Measurements from ENCODE around the gene GAD1.

GAD1 gene

DNA sequence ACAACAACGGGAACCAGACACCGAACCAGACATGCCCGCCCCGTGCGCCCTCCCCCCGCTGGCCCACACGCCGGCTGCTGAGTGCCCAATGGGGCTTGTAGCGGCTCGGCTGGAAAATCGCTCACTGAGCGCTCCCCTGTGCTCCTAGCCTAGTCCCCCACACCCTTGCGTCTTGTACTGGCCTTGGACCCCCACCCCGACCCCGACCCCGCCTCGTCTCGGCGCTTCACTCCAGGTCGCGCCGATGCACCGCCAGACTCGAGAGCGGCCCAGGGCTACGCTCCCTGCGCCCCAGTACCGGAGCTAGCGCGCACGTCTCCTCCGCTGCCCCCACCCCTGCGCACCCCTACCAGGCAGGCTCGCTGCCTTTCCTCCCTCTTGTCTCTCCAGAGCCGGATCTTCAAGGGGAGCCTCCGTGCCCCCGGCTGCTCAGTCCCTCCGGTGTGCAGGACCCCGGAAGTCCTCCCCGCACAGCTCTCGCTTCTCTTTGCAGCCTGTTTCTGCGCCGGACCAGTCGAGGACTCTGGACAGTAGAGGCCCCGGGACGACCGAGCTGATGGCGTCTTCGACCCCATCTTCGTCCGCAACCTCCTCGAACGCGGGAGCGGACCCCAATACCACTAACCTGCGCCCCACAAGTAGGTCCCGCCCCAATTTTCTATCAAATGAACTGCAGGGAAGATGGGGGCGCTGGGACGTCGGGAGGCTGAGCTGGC lies 1.5 kb downstream of the GAD1 start:
- no peak for DNase-seq

DNA sequence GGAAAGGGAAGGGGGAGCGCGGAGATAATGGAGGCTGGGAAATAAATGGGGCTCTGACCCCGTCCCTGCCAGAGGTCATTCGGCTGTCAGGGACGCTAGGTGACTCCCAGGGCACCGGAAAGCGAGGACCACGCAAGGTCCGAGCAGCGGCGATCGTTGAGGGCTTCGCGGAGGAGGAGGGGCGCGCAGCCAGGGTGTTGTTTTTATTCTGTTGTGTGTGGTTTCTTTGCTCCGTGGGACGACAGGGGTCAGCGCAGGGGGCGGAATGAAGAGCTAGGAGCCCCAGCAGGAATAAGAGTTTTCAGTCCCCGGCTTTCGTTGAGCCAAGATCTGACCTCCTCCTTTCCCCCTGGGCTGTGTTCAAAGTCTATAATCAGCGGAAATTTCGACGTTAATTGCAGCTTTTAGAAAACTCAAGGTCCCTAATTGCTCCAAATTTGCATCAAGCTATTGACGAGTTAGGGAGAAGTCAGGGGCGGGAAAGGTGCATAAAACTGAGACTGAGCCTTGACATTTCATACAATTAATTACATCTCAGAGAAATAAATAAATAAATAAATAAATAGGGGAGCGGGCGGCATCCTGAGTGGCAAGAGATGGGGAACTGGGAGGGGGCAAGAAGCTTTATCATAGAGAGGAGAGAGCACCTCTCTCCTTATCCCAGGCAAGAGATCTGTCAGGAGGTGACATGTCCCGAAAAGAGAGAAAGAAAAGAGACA lies 2.2 kb downstream of the GAD1 start:
- no peak for DNase-seq

DNA sequence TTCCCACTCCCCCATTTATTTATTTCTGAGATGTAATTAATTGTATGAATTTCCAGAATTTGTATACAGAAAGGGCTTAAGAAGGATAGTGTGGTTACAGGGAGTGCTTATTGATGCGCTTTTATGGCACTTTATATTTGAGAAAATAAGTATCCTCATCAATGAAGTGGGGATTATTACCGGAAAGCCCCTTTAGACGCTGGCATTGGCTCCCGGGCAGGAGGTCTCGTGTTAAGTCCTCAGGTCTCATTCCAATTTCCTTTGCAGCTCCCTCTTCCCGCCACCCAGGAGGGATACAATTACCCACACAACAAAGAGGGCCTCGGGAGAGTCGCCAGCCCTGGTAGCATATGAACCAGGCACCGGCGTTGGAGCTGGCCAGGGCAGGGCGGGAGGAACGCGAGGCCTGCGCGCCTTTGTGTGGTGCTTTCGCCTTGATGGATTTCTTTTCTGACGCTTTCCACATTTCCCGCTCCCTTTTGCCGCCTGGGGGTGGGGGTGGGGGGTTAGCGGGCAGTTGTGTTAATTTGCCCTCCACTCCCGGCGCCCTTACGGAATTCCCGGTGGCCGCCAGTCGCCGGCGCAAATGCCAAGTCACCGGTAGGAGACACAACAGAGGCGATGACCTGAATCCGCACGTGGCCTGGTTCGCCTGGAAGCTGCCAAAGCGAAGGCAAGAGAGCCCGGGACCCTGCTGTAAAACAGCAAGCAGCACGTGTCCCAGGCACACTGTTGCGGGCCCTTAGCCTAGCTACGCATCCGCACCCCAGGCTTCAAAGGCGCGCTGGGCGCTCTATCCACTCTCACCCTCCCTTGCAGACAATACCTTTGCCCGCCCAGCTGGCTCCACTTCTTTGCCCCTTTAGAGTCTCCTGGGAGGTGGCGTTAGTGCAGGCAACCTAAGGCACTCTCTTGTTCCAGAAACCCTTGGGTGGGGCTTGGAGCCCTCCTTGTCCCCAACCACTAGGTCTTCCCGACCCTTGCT lies 3.3 kb downstream of the GAD1 start:
- no peak for DNase-seq

DNA sequence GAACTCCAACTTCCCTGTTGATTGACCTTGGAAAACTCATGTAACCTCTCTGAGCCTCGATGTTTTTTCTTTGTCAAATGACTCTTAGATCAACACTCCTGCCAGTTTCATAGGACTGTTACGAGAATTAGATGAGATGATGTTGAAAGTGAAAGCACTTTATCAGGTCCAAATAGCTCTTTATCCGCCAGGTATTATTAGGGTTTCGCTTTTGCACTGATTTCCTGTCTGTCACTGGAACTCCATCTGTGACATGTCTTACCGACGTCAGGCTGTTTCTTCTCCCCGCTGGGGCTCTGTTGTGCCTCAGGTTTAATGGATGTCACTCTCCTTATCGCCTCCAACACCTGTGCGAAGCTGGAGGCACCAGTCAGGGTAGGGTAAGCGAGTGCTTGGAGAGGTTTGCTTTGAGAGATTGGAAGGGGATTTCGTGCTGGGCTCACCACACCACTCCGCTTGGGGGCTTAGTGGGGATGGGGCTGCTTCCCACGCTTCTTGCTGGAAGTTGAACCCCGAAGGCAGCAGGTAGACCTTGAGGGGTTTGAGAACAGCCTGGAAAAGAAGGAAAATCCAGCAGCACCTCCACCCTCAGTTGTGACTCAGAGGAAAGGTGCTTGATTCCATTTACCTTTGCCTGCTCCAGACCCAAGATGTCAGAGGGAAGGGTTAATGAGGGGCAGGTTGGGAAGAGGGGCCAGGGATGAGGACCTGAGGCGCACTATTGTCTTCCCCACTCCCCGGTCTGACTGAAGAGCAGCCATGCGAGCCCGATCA lies 4.3 kb downstream of the GAD1 start:
- no peak for DNase-seq

DNA sequence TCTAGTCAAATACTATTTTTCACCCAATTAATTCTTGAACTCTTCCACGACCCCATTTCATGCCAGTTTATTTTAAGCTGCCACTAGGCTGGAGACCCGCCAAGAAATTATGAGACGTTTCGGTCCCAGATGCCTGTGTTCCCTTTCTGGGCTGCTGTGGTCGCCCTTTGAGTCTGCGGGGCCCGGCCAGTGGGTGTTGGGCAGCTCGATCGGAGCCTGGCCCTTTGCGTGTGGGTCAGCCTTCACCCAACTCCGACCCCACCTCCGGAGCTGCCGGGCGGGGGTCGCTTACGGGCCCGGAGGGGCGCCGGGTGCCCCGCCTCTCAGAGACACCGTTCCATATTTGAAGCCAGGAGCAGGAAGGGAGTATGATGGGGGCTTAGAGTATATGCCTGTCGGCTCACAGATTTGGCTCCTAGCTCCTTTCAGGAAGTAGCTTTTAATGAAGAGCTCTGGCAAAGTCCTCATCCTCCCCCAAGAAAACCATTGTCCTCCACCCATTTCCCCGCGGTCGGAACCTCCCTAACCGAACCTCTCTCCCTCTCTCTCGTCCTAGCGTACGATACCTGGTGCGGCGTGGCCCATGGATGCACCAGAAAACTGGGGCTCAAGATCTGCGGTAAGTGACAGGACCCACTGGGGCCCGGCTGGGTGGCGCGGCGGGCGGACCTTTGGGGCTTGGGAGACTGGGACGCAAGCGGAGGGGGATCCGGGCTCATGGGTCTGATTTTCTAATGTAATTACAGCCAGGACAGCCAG lies 5.0 kb downstream of the GAD1 start:
- DNase-seq = no peak

DNA sequence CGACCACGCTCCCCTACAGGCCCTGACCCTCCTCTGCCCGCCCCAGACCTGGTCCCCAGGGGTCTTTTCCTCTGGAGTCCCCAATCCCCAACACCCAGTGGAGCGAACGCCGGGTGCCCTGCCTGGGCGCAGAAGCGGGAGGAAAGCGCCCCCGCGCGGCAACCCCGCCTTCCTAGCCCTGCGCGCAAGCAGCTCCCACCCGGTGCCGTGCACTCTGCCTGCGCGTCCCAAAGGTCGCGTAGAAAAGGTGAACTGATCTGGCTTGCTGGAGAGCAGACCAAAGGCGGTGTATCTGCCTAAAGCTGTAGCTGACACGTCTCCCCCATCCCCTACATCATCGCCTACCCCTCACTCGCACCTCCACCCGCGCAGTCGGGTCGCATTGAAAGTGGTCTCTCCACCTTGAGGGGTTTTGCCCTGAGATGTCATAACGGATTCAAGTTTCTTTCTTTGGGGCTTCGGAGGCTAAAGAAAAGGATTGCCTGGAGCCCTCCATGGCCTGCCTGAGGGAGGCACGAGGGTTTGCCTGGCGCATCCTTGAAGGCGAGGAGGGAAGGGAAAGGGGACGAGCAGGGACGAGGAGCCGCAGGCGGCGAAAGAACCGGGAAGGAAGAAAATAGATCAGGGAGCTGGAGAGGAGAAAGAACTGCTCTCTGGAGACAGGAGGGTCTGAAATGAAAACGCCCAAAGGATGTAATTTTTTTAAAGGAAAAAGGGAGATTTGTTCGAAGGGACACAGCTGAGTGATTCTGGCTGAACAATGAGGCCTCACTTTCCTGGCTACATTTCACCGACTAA lies 5.8 kb downstream of the GAD1 start:
- no peak for DNase-seq

DNA sequence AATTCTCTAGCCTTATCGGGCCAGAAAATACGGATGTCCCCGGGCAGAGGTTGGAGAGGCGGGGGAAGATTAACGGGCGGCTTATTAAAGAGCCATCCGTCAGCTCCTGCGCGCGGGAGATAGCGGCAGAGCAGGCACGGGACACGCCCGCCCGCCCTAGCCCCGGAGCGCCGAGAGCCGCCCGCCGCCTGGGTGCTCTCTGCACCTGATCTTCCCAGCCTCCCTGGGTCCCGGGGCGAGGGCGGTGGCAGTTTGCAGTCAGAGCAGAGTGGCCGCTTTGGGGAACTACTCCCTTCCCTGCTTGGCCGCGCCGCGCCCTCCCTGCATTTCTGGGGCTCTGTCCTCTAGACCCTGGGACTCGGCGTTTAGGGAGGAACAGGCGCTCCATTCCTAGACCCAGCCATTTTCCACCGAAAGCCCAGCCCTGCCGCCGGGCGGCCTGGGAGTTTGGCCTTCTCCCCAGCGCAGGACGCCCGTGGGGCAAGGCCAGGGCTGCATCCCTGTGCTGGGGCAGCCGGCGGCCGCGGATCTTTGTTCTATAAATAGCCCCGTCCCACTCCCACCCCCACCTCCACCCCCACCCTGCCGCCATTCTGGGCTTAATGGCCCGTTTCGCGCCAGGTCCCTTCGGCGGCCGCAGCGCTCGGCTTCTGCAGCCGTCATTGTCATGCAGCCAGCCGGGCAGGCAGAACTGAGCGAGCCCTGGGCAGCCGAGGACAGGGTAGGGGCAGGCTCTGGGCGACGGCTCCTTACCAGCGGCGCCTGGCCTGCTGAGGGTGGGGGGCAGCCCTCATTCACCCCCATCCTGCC lies 6.6 kb downstream of the GAD1 start:
- DNase-seq = peak; percentile 90

DNA sequence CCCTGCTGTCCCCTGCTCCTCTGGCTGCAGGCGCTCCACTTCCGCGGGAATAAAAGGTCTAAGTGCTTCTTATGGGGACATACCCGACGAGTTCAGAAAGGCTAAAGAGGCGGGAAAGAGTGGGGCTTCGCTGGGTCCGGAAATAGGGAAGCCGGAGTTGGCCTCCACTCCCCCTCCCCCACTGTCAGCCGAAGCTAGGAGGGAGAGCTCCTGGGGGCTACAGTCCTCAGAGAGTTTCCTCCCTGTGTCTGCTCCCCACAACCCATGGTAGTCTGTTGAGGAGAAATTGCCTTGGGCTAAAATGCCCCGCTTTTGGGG lies 7.2 kb downstream of the GAD1 start:
- DNase-seq = no peak

DNA sequence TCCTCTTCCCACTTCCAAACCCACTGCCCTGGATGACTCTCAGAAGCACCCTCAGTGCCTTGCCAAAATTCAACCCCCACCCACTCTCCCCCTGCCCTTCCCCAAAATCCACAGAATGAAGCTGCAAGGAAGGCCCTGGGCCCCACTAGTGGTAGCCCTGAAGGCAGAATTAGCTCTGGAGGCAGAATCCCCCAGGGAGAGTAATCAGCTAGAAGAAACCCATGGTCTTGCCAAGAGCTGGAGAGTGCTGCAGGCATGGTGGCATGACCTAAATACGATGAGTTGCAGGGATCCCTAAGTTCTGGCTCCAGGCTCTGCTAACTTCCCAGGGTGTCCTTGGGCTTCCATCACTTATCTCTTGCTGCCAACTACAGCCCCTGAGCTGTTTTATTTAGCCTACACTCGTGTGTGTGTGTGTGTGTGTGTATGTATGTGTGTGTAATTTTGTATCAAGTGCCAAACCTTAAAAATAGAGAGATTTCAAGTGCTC lies 7.9 kb downstream of the GAD1 start:
- DNase-seq = no peak

DNA sequence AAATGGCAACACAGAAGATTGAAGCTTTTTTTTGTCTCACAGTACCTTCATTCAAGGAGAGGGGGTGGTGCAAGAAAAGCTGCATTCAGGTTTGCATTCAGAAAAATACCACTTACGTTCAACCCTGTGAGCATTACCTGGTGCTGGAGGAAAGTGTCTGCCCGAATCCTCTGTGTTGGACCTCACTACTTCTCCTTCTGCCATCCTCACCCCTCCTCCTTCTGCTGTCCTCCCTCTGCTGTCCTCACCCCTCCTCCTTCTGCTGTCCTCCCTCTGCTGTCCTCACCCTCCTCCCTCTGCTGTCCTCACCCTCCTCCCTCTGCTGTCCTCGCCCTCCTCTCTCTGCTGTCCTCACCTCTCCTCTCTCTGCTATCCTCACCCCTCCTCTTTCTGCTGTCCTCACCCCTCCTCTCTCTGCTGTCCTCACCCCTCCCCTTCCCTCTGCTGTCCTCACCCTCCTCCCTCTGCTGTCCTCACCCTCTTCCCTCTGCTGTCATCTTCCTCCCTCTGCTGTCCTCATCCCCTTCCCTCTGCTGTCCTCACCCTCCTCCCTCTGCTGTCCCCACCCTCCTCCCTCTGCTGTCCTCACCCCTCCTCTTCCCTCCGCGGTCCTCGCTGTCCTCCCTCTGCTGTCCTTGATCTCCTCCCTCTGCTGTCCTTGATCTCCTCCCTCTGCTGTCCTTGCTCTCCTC lies 11.3 kb downstream of the GAD1 start:
- no peak for DNase-seq

DNA sequence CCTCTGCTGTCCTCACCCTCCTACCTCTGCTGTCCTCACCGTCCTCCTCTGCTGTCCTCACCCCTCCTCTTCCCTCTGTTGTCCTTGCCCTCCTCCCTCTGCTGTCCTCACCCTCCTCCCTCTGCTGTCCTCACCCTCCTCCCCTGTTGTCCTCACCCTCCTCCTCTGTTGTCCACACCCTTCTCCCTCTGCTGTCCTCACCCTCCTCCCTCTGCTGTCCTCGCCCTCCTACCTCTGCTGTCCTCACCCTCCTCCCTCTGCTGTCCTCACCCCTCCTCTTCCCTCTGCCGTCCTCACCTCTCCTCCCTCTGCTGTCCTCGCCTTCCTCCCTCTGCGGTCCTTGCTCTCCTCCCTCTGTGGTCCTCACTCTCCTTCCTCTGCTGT lies 11.8 kb downstream of the GAD1 start:
- DNase-seq = no peak

DNA sequence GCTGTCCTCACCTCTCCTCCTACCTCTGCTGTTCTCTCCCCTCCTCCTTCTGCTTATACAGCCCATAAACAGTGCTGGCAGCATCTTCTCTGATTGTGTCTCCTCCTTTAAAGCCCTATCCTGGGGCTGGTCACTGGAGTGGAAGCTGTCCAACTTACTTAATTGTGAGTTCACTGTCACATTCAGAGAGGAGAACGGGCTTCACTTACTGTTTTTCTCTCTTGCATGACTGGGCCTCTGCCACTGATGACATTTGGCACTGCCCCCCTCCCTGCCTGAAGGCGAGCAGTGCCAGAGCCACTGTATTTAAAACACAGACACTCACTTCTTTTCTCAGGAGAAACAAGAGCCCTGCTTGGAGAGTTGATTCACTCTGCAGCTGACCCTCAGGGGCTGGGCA lies 12.3 kb downstream of the GAD1 start:
- DNase-seq = no peak

DNA sequence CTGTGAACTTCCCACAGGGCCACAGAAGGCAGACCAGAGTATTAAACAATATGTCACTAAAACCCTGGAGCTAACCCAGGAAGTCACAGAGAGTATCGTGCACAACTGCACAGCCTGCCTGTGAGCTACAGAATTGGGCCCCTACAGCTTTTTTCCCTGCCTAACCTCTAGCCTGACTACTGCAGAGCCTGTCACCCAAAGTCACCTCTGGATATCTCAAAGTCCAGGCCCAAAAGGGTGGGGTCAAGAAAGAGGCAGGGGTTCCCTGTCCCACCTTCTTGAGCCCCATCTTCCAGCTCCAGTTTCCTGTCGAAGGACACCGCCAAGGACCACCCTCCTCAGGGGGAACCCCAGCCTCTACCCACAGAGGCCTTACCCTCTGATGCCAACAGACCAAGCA lies 13.5 kb downstream of the GAD1 start:
- no peak for DNase-seq

DNA sequence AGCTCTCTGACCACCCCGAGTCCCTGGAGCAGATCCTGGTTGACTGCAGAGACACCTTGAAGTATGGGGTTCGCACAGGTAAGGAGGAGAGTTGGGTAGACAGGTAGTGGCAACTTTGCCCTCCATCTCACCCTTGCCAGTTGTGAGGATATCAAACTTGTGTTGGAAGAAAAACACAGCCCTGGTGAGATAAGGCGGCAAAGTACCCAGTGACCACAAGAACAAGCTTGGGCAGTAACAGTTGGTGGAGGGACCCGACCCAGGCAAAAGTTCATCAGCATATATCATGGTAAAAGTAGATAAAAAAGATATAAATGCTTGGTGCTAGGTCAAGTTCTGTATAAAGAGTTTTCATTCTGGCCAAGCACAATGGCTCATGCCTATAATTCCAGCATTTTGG lies 14.4 kb downstream of the GAD1 start:
- DNase-seq = no peak

DNA sequence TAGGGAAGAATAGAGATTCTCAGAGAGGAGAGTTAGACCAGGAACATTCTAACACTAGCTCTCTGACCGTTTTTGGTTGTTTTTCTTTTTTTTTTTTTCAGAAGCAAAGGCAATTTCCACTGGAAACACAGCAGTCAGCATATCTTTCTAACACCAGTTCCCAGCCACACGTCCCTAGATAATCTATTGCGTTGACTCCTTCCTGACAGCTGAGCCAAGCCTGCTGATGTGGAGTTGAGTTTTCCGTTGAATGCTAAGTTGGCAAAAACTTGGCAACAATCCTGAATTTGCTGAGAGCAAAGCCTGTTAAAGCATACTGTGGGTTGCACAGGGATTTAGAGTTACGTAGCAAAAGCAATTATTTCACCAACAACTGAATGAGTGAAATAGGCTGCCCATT lies 19.3 kb downstream of the GAD1 start:
- no peak for DNase-seq

DNA sequence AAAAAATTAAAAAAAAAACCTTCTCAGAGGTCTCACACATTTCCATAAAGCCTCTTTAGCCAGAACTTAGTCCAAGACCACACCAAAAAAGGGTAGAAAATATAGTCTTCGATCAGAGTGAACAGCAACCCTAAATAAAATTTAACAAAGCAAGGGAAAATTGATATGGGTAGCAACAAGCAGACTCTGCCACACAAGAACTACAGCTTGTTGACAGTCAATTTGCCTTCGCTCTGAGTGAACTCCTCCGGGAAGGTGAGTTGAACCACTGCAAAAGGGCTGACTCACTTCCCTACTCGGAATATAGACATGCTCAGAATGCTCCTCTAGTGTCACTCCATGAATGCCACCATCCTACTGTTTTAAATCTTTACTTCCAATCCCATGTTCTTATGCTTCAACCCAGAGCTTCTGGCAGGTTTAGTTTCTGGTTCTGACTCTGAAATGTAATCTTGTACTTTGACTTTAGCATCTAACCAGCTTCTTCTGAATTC lies 24.1 kb downstream of the GAD1 start:
- no peak for DNase-seq

DNA sequence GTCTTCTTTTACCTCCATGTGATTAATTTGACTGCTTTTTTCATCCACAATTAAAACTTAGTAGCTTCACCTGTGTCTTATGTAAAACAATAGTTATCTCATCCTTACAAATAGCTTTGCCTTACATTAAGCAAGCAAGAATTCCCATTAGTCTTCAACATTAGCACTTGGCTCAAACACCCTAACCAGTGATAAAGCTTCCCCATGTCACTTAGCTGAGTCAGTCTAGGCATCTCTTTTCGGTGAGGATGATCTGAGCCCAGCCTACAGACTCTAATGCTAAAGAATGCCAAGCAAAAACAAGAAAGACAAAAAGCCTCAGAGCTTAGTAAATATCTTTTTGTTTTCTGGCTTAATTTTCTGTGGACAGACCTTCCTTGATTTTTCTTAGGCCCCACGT lies 26.1 kb downstream of the GAD1 start:
- DNase-seq = no peak

DNA sequence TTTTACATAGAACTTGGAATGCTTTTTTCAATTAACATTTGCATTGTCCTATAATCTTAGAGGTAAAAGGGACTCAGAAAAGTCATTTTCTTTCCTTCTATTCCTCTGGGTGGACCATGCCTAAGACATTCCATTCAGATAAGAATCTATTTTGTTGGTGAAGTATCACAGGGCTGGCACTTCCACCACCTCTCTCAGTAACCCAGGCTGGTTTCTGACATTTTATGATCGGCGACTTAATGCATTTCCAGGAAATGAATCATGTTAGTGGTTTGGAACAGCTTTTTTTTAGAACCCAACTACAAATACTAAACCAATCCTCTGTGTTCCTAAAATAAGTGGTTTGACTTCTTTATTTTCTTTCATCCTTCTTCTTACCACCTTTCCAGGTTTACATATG lies 27.0 kb downstream of the GAD1 start:
- DNase-seq = peak; percentile 17

DNA sequence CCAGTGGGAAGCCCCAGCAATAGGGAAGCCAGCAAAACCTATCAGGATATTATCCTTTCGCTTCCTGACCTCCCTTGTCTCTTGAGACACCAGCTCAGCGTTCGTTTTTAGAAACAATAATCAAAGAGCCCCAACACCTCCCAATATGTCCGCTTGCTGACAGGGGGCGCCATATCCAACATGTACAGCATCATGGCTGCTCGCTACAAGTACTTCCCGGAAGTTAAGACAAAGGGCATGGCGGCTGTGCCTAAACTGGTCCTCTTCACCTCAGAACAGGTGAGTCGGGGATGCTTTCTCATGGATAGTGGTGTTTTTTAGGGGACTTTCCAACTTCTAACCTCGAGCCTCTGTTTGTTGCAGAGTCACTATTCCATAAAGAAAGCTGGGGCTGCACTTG lies 28.7 kb downstream of the GAD1 start:
- DNase-seq = peak; percentile 7

Data from OCI-M1 (cell line).